Uterus (tissue), 4 donors: Measurements from ENCODE around the gene DNAJB2. TPM values are rescaled to one million over a fixed set of nuclear protein-coding genes. Genes with fewer than 3 reads are reported as not detected.

Source experiments
- DNase-seq, 2 donors: peaks; one replicate each; pipeline ENCODE4 v3.0.0-alpha.2; 2019 to 2020
- H3K27ac ChIP-seq, 2 donors: fragments of 200-600 bp; sonication (generic); 1 replicate in 1 of 2; 2 replicates in 1 of 2; pipeline ENCODE4 v1.5.1; 2016 to 2018
- H3K27me3 ChIP-seq, 2 donors: fragments of 200-600 bp; sonication (generic); one replicate each; pipeline ENCODE4 v1.5.1; 2018 to 2019; ENCODE audit warnings: control low read depth in 1 of 2
- H3K36me3 ChIP-seq, 2 donors: fragments of 200-600 bp; sonication (generic); one replicate each; pipeline ENCODE4 v1.5.1; 2019; ENCODE audit warnings: control low read depth in 1 of 2
- H3K4me1 ChIP-seq, 2 donors: fragments of 200-600 bp; sonication (generic); one replicate each; pipeline ENCODE4 v1.5.1; 2018 to 2019; ENCODE audit warnings: control low read depth in 1 of 2
- H3K4me3 ChIP-seq, 2 donors: fragments of 200-600 bp; sonication (generic); 1 replicate in 1 of 2; 2 replicates in 1 of 2; pipeline ENCODE4 v1.5.1; 2018 to 2019; ENCODE audit warnings: mild to moderate bottlenecking in 1 of 2
- H3K9me3 ChIP-seq, 2 donors: fragments of 200-600 bp; sonication (generic); one replicate each; pipeline ENCODE4 v1.5.1; 2019; ENCODE audit warnings: control low read depth in 1 of 2
- CTCF ChIP-seq, 4 experiments: fragments of 200-600 bp in 2 of 4; fragments of 450-650 bp in 2 of 4; sonication (generic) in 2 of 4; IDR thresholded peaks; one replicate each; pipeline ENCODE4 v1.5.1; 2016 to 2019; ENCODE audit warnings: antibody characterized with exemption in 4 of 4, mild to moderate bottlenecking in 2 of 4, moderate library complexity in 1 of 4
- POLR2A ChIP-seq, 2 donors: fragments of 450-650 bp; IDR thresholded peaks; one replicate each; pipeline ENCODE4 v1.6.1; 2016; ENCODE audit warnings: antibody characterized with exemption in 2 of 2, mild to moderate bottlenecking in 1 of 2, moderate library complexity in 1 of 2
- intact Hi-C: fragments of 100-400 bp; cut with DNase I; formaldehyde crosslinking; loops from one replicate; pipeline ENCODE4 v1.15.1; 2023; ENCODE audit warnings: low total_unique reads
- total RNA-seq, 4 donors: library from RNA; depleted of rRNA in 3 of 4; stranded (reverse); fragments of >200 nt in 3 of 4; gene quantifications; one replicate each; pipeline versions ENCODE4 v1.1.0 to v1.2.4, GENCODE V29; 2014 to 2023
- donor health status: DM: yes; HTN: yes; CAD: no.

Gene DNAJB2
- total RNA-seq, 4 donors from 2014 or later = 32.1 to 92.1 (median 69.1) TPM

DNA sequence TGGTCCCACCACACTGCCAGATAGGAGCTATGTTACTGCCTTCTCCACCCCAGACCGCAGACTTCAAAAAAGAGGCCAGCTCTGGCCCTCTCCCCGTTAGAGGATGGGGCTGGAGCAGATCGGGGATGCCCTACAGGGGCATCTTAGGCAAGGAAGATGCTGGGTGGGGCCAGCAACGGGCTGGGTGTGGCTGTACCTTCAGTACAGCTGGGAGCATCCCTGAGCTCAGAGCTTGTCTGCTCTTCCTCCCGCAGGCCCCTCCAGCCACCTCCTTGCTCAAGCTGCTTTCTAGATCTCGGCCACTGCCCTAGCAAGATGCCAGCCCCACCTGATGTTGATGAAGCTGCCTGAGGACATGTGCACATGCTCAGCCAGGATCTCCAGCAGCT is 20.2 kb downstream of the DNAJB2 start:
- H3K4me3 ChIP-seq = no peak overlapping the region
- no peaks in the 10 kb centered on the region for H3K27me3 ChIP-seq
- no peak for DNase-seq
- H3K36me3 ChIP-seq = no peaks in the 10 kb centered on the region
- intact Hi-C loops = loop anchor here (5.0 kb wide), 1 partner anchor 137 kb away; the partner anchor contains the start of gene NHEJ1
- no peaks in the 10 kb centered on the region for H3K9me3 ChIP-seq
- TF ChIP-seq CTCF (IDR thresholded peaks at IDR 0.05) (no peak), POLR2A (IDR thresholded peaks at IDR 0.05) (no peak)
- H3K4me1 ChIP-seq = no peaks in the 10 kb centered on the region
- H3K27ac ChIP-seq = no peak overlapping the region

DNA sequence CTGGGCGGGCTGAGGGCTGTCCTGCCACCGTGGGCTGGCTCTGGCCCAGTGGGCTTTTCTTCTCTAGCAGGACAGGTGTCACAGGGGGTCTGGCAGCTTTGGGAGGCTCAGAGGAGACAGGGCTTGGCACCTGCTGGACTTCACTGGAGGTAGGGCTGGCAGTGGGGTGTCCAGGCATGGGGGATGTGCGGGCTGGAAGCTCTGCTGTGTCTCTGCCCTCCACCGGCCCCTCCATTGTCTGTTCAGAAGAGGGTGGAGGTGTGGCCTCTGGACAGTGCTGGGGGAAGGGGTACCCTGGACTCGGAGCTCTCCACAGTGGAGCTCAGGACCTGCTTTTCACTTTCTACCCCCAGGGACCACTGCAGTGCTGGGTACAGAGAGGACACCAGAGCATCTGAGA is 20.9 kb downstream of the DNAJB2 start:
- Histone ChIP-seq H3K4me3 (no peak overlapping the region), H3K4me1 (no peaks in the 10 kb centered on the region), H3K9me3 (no peaks in the 10 kb centered on the region), H3K27me3 (no peaks in the 10 kb centered on the region), H3K27ac (no peak overlapping the region), H3K36me3 (no peaks in the 10 kb centered on the region)
- intact Hi-C loops = no loop called here
- TF ChIP-seq POLR2A (IDR thresholded peaks at IDR 0.05) (no peak), CTCF (IDR thresholded peaks at IDR 0.05) (no peak)
- DNase-seq = no peak

DNA sequence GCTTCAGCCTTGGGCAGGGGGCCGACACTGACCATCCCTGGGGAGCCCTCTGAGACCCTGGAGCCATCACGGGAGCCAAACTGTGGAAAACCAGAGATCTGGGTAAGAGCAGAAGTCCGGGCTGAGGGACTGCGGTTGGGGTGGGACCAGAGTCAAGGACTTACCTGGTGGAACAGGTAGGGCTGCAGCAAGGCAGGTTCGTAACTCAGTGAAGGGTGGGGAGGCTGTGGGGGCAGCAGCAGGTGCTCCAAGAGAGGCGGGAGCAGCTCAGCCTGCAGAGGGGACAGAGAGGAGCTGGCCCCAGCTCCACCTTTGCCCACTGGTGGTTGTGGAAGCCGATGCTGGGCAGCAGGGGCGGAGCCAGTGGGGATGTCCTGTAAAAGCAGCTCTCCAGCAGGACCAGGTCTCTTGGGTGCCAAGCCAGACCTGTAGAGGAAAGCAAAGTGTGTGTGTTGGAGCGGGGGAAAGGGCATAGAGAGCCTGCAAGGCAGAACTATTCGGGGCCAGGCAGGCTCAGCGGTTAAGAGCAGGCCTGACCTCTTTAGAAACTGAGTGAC is 23.3 kb downstream of the DNAJB2 start:
- intact Hi-C loops = no loop called here
- no peak overlapping the region for H3K4me3 ChIP-seq
- TF ChIP-seq POLR2A (IDR thresholded peaks at IDR 0.05) (no peak), CTCF (IDR thresholded peaks at IDR 0.05) (no peak)
- H3K4me1 ChIP-seq = no peaks in the 10 kb centered on the region
- no peaks in the 10 kb centered on the region for H3K27me3 ChIP-seq
- no peaks in the 10 kb centered on the region for H3K9me3 ChIP-seq
- no peak overlapping the region for H3K27ac ChIP-seq
- no peaks in the 10 kb centered on the region for H3K36me3 ChIP-seq
- DNase-seq = no peak

- TF ChIP-seq POLR2A (IDR thresholded peaks at IDR 0.05) = no peak
- no peak for TF ChIP-seq CTCF (IDR thresholded peaks at IDR 0.05)
- Histone ChIP-seq H3K27me3 (peaks cover 0 to 7% of the 10 kb centered on the region in 2 donors), H3K4me3 (no peak overlapping the region), H3K36me3 (no peaks in the 10 kb centered on the region), H3K9me3 (no peaks in the 10 kb centered on the region), H3K4me1 (no peaks in the 10 kb centered on the region), H3K27ac (no peak overlapping the region)
- DNase-seq = no peak
- intact Hi-C loops = no loop called here
Measured at GRCh38 chr2:219304223-219304622, 25.1 kb downstream of the DNAJB2 start.

GRCh38 chr2:219306047-219306446 is 26.9 kb downstream of the DNAJB2 start:
- H3K27me3 ChIP-seq = peaks cover 0 to 19% of the 10 kb centered on the region in 2 donors
- H3K36me3 ChIP-seq = no peaks in the 10 kb centered on the region

More at GRCh38 chr2:219306047-219306446, 26.9 kb downstream of the DNAJB2 start:
- no peak for DNase-seq
- Histone ChIP-seq H3K4me3 (no peak overlapping the region), H3K4me1 (no peaks in the 10 kb centered on the region), H3K9me3 (no peaks in the 10 kb centered on the region), H3K27ac (no peak overlapping the region)
- intact Hi-C loops = no loop called here
- TF ChIP-seq CTCF (IDR thresholded peaks at IDR 0.05) (no peak), POLR2A (IDR thresholded peaks at IDR 0.05) (no peak)
